H1 (cell line): ENCODE results near the gene ZNF48. TPM values are rescaled to one million over a fixed set of nuclear protein-coding genes. Genes with fewer than 3 reads are reported as not detected.

ENCODE experiments used
- CTCF ChIA-PET: fragments of 300-600 bp; sonication (Branson Sonifier 250); formaldehyde crosslinking; loops from one replicate; lab custom pipeline; 2021; ENCODE audit not compliant: partially characterized antibody; lab: Charles Lee
- POLR2A ChIA-PET: fragments of 300-600 bp; sonication (Branson Sonifier 250); formaldehyde crosslinking; loops from one replicate; lab custom pipeline; 2021; ENCODE audit warnings: inconsistent platforms; ENCODE audit not compliant: partially characterized antibody; lab: Charles Lee
- DNase-seq, 2 experiments: peaks; one replicate each; pipeline versions ENCODE4 v3.0.0 to v3.0.0-alpha.2; 2010 to 2022; ENCODE audit warnings: low spot score in 2 of 2, low read depth in 1 of 2, mixed read lengths in 1 of 2
- FAIRE-seq: peaks from 2 replicates; lab custom pipeline; 2011; peaks lifted over from hg19 to GRCh38; lab: Jason Lieb, UNC
- H2AFZ ChIP-seq: 2 replicates; pipeline ENCODE4 v1.8.1; 2012; ENCODE audit warnings: low read length, inconsistent platforms
- H2AK5ac ChIP-seq: 2 replicates; pipeline ENCODE4 v1.6.1; 2013; ENCODE audit warnings: low read depth, low read length
- H2BK120ac ChIP-seq: replicated peaks from 2 replicates; pipeline ENCODE3; 2013; ENCODE audit warnings: low read depth, low read length, inconsistent platforms
- H2BK12ac ChIP-seq: 2 replicates; pipeline ENCODE4 v1.6.1; 2013; ENCODE audit warnings: low read depth, low read length
- H2BK15ac ChIP-seq: 2 replicates; pipeline ENCODE4 v1.6.1; 2013; ENCODE audit warnings: low read length
- H2BK20ac ChIP-seq: 2 replicates; pipeline ENCODE4 v1.6.1; 2013; ENCODE audit warnings: low read length
- H2BK5ac ChIP-seq: 2 replicates; pipeline ENCODE4 v1.6.1; 2013; ENCODE audit warnings: low read depth, low read length
- H3K14ac ChIP-seq: 2 replicates; pipeline ENCODE4 v1.6.1; 2013; ENCODE audit warnings: inconsistent platforms; ENCODE audit not compliant: insufficient read length
- H3K18ac ChIP-seq: 2 replicates; pipeline ENCODE4 v1.6.1; 2013; ENCODE audit warnings: low read length; ENCODE audit errors: extremely low read depth
- H3K23ac ChIP-seq: 2 replicates; pipeline ENCODE4 v1.6.1; 2013; ENCODE audit warnings: inconsistent platforms; ENCODE audit not compliant: insufficient read length
- H3K23me2 ChIP-seq: 2 replicates; pipeline ENCODE4 v1.6.1; 2013; ENCODE audit warnings: low read depth, low read length
- H3K27ac ChIP-seq: 2 replicates; pipeline ENCODE4 v1.6.1; 2011; ENCODE audit warnings: low read depth, low read length, inconsistent platforms
- H3K27me3 ChIP-seq, 4 experiments: replicated peaks in 1 of 4; 1 replicate in 1 of 4; 2 replicates in 3 of 4; pipeline versions ENCODE4 v1.6.1 to v1.8.1; 2011 to 2013; ENCODE audit warnings: low read length in 3 of 4, mild to moderate bottlenecking in 3 of 4, inconsistent platforms in 2 of 4, mixed read lengths in 2 of 4, moderate library complexity in 1 of 4; ENCODE audit not compliant: control insufficient read depth in 3 of 4, insufficient read depth in 3 of 4; ENCODE audit errors: extremely low read depth in 1 of 4
- H3K36me3 ChIP-seq, 4 experiments: 2 replicates each; pipeline versions ENCODE4 v1.6.1 to v1.8.1; 2011 to 2013; ENCODE audit warnings: mild to moderate bottlenecking in 4 of 4, low read length in 3 of 4, moderate library complexity in 2 of 4, control low read depth in 1 of 4, inconsistent platforms in 1 of 4; ENCODE audit not compliant: insufficient read depth in 4 of 4, control insufficient read depth in 2 of 4
- H3K4ac ChIP-seq: replicated peaks from 2 replicates; pipeline ENCODE3; 2013; ENCODE audit warnings: low read length, low read depth, mixed read lengths, inconsistent platforms; ENCODE audit not compliant: insufficient read length
- H3K4me1 ChIP-seq, 4 experiments: replicated peaks in 1 of 4; 1 replicate in 1 of 4; 2 replicates in 3 of 4; pipeline versions ENCODE4 v1.6.1 to v1.8.1; 2011 to 2013; ENCODE audit warnings: low read length in 3 of 4, inconsistent platforms in 2 of 4, mixed read lengths in 1 of 4; ENCODE audit not compliant: insufficient read depth in 4 of 4, control insufficient read depth in 3 of 4
- H3K4me2 ChIP-seq, 2 experiments: 2 replicates each; pipeline versions ENCODE4 v1.6.1 to v1.8.1; 2011 to 2013; ENCODE audit warnings: low read depth in 2 of 2, low read length in 2 of 2, control low read depth in 1 of 2, inconsistent platforms in 1 of 2, mild to moderate bottlenecking in 1 of 2; ENCODE audit not compliant: insufficient read depth in 1 of 2
- H3K4me3 ChIP-seq, 4 experiments: fragments of 200-600, 300-600 bp in 1 of 4; sonication (generic), shearing (Covaris generic), sonication (Bioruptor Twin) in 1 of 4; 2 replicates each; pipeline versions ENCODE4 v1.5.1 to v1.8.1; 2011 to 2016; ENCODE audit warnings: low read length in 4 of 4, low read depth in 3 of 4, control low read depth in 2 of 4, inconsistent platforms in 2 of 4, mild to moderate bottlenecking in 2 of 4, mixed read lengths in 1 of 4, moderate library complexity in 1 of 4; ENCODE audit not compliant: insufficient read depth in 2 of 4; ENCODE audit errors: extremely low read depth in 1 of 4
- H3K56ac ChIP-seq: replicated peaks from 2 replicates; pipeline ENCODE3; 2013; ENCODE audit warnings: low read depth, mild to moderate bottlenecking, mixed read lengths, low read length, inconsistent platforms; ENCODE audit not compliant: insufficient read length
- H3K79me1 ChIP-seq: 2 replicates; pipeline ENCODE4 v1.6.1; 2013; ENCODE audit warnings: low read depth, low read length, control low read depth
- H3K79me2 ChIP-seq, 2 experiments: 2 replicates each; pipeline versions ENCODE4 v1.6.1 to v1.8.1; 2012 to 2013; ENCODE audit warnings: low read length in 2 of 2, mild to moderate bottlenecking in 2 of 2, inconsistent platforms in 1 of 2; ENCODE audit not compliant: insufficient read depth in 2 of 2, control insufficient read depth in 1 of 2
- H3K9ac ChIP-seq, 4 experiments: replicated peaks in 1 of 4; 1 replicate in 1 of 4; 2 replicates in 3 of 4; pipeline versions ENCODE4 v1.6.1 to v1.8.1; 2011 to 2013; ENCODE audit warnings: low read depth in 3 of 4, low read length in 3 of 4, control low read depth in 2 of 4, mild to moderate bottlenecking in 2 of 4, moderate library complexity in 2 of 4, inconsistent platforms in 1 of 4; ENCODE audit errors: extremely low read depth in 1 of 4
- H3K9me3 ChIP-seq, 2 experiments: 2 replicates each; pipeline versions ENCODE4 v1.6.1 to v1.8.1; 2012 to 2013; ENCODE audit warnings: mild to moderate bottlenecking in 2 of 2, moderate library complexity in 2 of 2, control low read depth in 1 of 2, inconsistent platforms in 1 of 2, low read depth in 1 of 2, low read length in 1 of 2, mixed read lengths in 1 of 2; ENCODE audit not compliant: insufficient read depth in 2 of 2
- H4K20me1 ChIP-seq, 2 experiments: replicated peaks in 1 of 2; 2 replicates each; pipeline versions ENCODE3 to v1.8.1; 2011 to 2013; ENCODE audit warnings: inconsistent platforms in 2 of 2, low read length in 2 of 2, mild to moderate bottlenecking in 1 of 2; ENCODE audit not compliant: insufficient read depth in 2 of 2, control insufficient read depth in 1 of 2
- H4K5ac ChIP-seq: 2 replicates; pipeline ENCODE4 v1.6.1; 2013; ENCODE audit warnings: low read length, low read depth, mixed read lengths, inconsistent platforms; ENCODE audit not compliant: insufficient read length
- H4K8ac ChIP-seq: 2 replicates; pipeline ENCODE4 v1.8.0; 2013; ENCODE audit warnings: mild to moderate bottlenecking, moderate library complexity, low read length, inconsistent platforms; ENCODE audit not compliant: insufficient read depth; ENCODE audit errors: extremely low read depth
- H4K91ac ChIP-seq: replicated peaks from 2 replicates; pipeline ENCODE3; 2013; ENCODE audit warnings: low read length, mixed read lengths, inconsistent platforms; ENCODE audit not compliant: insufficient read length
- CBX5 ChIP-seq: fragments of 300-800, 300-1000 bp; sonication (generic); IDR thresholded peaks from 2 replicates; pipeline ENCODE4 v1.7.1; 2016; ENCODE audit warnings: antibody characterized with exemption, low read length, low read depth
- RAD21 ChIP-seq, 2 experiments: IDR thresholded peaks in 1 of 2; conservative IDR thresholded peaks in 1 of 2; 2 replicates each; pipeline ENCODE4 v1.6.1; 2011; ENCODE audit warnings: low read depth in 2 of 2, low read length in 2 of 2, improper control_type of control experiment in 1 of 2, inconsistent platforms in 1 of 2, mild to moderate bottlenecking in 1 of 2, moderate library complexity in 1 of 2
- SRF ChIP-seq: IDR thresholded peaks from 2 replicates; pipeline ENCODE4 v1.6.1; 2011; ENCODE audit warnings: mild to moderate bottlenecking, low read depth, low read length, moderate library complexity
- WGBS, 2 experiments: shearing (Covaris generic) in 1 of 2; methylation state at CpG; one replicate each; pipeline versions ENCODE4 v1.1.6 to v1.1.7; 2013 to 2015; ENCODE audit warnings: low lambda C conversion rate in 2 of 2, mixed read lengths in 2 of 2, inconsistent platforms in 1 of 2, low coverage in 1 of 2, missing lambda C conversion rate in 1 of 2; ENCODE audit not compliant: insufficient replicate concordance in 2 of 2, insufficient coverage in 1 of 2, insufficient read length in 1 of 2; ENCODE audit errors: extremely low coverage in 1 of 2, missing lambda C conversion rate in 1 of 2; 5-methylcytosine and 5-hydroxymethylcytosine counted together
- polyA plus RNA-seq, 7 experiments: library from polyadenylated mRNA; depleted of rRNA in 3 of 7; stranded (reverse) in 5 of 7; unstranded in 2 of 7; fragments of >200 nt in 5 of 7; fragments of 200-250 nt in 2 of 7; gene quantifications; 1 replicate in 5 of 7; 2 replicates in 1 of 7; 4 replicates in 1 of 7; pipeline versions ENCODE4 v1.2.1 to v1.2.3, GENCODE V29; 2011 to 2013; ENCODE audit warnings: missing spikeins in 2 of 7, mixed read lengths in 2 of 7
- total RNA-seq: library from RNA; stranded (reverse); fragmentation: NEBNext Ultra II Directional; extraction: Animal tissue kit (Norgen Biotek cat#: 25700); gene quantifications from 2 replicates; pipeline ENCODE4 v1.2.1, GENCODE V29; 2021
- TF ChIP-seq, protein P1 (sequence below), 3 experiments: IDR thresholded peaks; 1 replicate in 2 of 3; 2 replicates in 1 of 3; pipeline versions ENCODE4 v1.5.1 to v1.6.1; 2011; ENCODE audit warnings: low read length in 3 of 3, mild to moderate bottlenecking in 3 of 3, inconsistent platforms in 2 of 3, low read depth in 1 of 3, moderate library complexity in 1 of 3; ENCODE audit not compliant: insufficient read depth in 1 of 3; ENCODE audit errors: control extremely low read depth in 1 of 3
- TF ChIP-seq, protein P2 (sequence below): IDR thresholded peaks from 2 replicates; pipeline ENCODE4 v1.6.1; 2011; ENCODE audit warnings: low read length, improper control_type of control experiment

ZNF48 gene
- total and polyA plus RNA-seq, 2 of the 8 experiments (the other 6 are each of a cell fraction or from before 2014, with no cell fraction given) = 30.4 to 41.2 TPM

- no peaks in the 10 kb centered on the region for H3K9me3 ChIP-seq
- no peak for DNase-seq
Measured at GRCh38 chr16:30358990-30359870, 36.0 kb upstream of the ZNF48 start.

More at GRCh38 chr16:30358990-30359870, 36.0 kb upstream of the ZNF48 start:
- H4K91ac ChIP-seq = no peak overlapping the region
- H3K4ac ChIP-seq = no peak overlapping the region
- H3K23me2 ChIP-seq = peaks cover 11% of the 10 kb centered on the region
- TF ChIP-seq CBX5 (no peak), SRF (no peak), RAD21 (IDR thresholded peaks at IDR 0.05 in 1 of 2, conservative IDR thresholded peaks at IDR 0.05 in 1 of 2; ENCODE audit: low read depth in 2 of 2, low read length in 2 of 2) (peak in 1 of 2 experiments; percentile 36; a peak in 2 of 4 replicates)
- TF ChIP-seq, protein P1, sequence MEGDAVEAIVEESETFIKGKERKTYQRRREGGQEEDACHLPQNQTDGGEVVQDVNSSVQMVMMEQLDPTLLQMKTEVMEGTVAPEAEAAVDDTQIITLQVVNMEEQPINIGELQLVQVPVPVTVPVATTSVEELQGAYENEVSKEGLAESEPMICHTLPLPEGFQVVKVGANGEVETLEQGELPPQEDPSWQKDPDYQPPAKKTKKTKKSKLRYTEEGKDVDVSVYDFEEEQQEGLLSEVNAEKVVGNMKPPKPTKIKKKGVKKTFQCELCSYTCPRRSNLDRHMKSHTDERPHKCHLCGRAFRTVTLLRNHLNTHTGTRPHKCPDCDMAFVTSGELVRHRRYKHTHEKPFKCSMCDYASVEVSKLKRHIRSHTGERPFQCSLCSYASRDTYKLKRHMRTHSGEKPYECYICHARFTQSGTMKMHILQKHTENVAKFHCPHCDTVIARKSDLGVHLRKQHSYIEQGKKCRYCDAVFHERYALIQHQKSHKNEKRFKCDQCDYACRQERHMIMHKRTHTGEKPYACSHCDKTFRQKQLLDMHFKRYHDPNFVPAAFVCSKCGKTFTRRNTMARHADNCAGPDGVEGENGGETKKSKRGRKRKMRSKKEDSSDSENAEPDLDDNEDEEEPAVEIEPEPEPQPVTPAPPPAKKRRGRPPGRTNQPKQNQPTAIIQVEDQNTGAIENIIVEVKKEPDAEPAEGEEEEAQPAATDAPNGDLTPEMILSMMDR (IDR thresholded peaks at IDR 0.05; ENCODE audit: control extremely low read depth in 1 of 3, insufficient read depth in 1 of 3, low read depth in 1 of 3, low read length in 3 of 3) = peak in 2 of 3 experiments; percentile 4 to 7; a peak in 3 of 4 replicates
- TF ChIP-seq, protein P2, sequence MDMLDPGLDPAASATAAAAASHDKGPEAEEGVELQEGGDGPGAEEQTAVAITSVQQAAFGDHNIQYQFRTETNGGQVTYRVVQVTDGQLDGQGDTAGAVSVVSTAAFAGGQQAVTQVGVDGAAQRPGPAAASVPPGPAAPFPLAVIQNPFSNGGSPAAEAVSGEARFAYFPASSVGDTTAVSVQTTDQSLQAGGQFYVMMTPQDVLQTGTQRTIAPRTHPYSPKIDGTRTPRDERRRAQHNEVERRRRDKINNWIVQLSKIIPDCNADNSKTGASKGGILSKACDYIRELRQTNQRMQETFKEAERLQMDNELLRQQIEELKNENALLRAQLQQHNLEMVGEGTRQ = no peak
- no peak overlapping the region for H3K56ac ChIP-seq
- H3K23ac ChIP-seq = no peak overlapping the region
- H3K14ac ChIP-seq = no peak overlapping the region
- H2AFZ ChIP-seq = no peak overlapping the region
- H2AK5ac ChIP-seq = no peak overlapping the region
- peaks cover 0 to 7% of the 10 kb centered on the region in 2 experiments; a peak in 2 of 4 replicates for H3K79me2 ChIP-seq
- H3K79me1 ChIP-seq = no peaks in the 10 kb centered on the region
- H4K5ac ChIP-seq = no peak overlapping the region
- H3K4me2 ChIP-seq = no peak overlapping the region
- WGBS, 2 experiments = 95% methylated on average over 28 of the region's 28 CpGs; no CpG with 5 or more reads in 1 of the 2 experiments
- FAIRE-seq = no peak
- no peak overlapping the region for H3K18ac ChIP-seq
- no peak overlapping the region for H2BK20ac ChIP-seq
- no peak overlapping the region; a peak in 1 of 7 replicates for H3K9ac ChIP-seq
- peaks cover 0 to 4% (median 1%) of the 10 kb centered on the region in 4 experiments; a peak in 3 of 8 replicates for H3K36me3 ChIP-seq
- no peak overlapping the region for H3K4me3 ChIP-seq
- H2BK15ac ChIP-seq = no peak overlapping the region
- no peaks in the 10 kb centered on the region for H3K27me3 ChIP-seq
- H3K4me1 ChIP-seq = peaks cover 0 to 6% (median 4%) of the 10 kb centered on the region in 4 experiments; a peak in 5 of 7 replicates
- H3K27ac ChIP-seq = no peak overlapping the region
- H4K8ac ChIP-seq = peak overlapping the region; percentile 42
- POLR2A ChIA-PET = interaction anchor here (0.7 to 7.9 kb wide), 8 partner anchors 10 to 257 kb away, joined by 3 to 79 read pairs (median 3); partner anchors contain the start of genes TBC1D10B, ZNF48 and ZNF771
- H2BK120ac ChIP-seq = no peak overlapping the region
- H2BK12ac ChIP-seq = no peak overlapping the region
- CTCF ChIA-PET = interaction anchor here (0.6 to 3.2 kb wide), 14 partner anchors 8 to 510 kb away, joined by 3 to 11 read pairs (median 4); partner anchors contain the start of gene ZNF48
- H2BK5ac ChIP-seq = no peak overlapping the region
- H4K20me1 ChIP-seq = peaks cover 0 to 13% of the 10 kb centered on the region in 2 experiments
